Ishikawa (cell line): ENCODE measurements around the gene PDE6B.

Experiments
- CEBPB ChIP-seq: IDR thresholded peaks from 2 replicates; pipeline ENCODE4 v1.6.1; 2012
- CREB1 ChIP-seq: IDR thresholded peaks from 2 replicates; pipeline ENCODE4 v1.6.1; 2012; ENCODE audit warnings: low read depth
- EGR1 ChIP-seq: IDR thresholded peaks from 2 replicates; pipeline ENCODE4 v1.6.1; 2012
- EP300 ChIP-seq: IDR thresholded peaks from 2 replicates; pipeline ENCODE4 v1.6.1; 2012; ENCODE audit warnings: borderline replicate concordance
- FOXM1 ChIP-seq: IDR thresholded peaks from 2 replicates; pipeline ENCODE4 v1.6.1; 2012; ENCODE audit warnings: low read depth, borderline replicate concordance
- MAX ChIP-seq: IDR thresholded peaks from 2 replicates; pipeline ENCODE4 v1.6.1; 2012
- NFIC ChIP-seq: IDR thresholded peaks from 2 replicates; pipeline ENCODE4 v1.6.1; 2012
- RAD21 ChIP-seq: IDR thresholded peaks from 2 replicates; pipeline ENCODE4 v1.6.1; 2012; ENCODE audit warnings: low read depth
- REST ChIP-seq: IDR thresholded peaks from 2 replicates; pipeline ENCODE4 v1.6.1; 2012; ENCODE audit warnings: low read depth, mild to moderate bottlenecking
- TAF1 ChIP-seq: IDR thresholded peaks from 2 replicates; pipeline ENCODE4 v1.6.1; 2012; ENCODE audit warnings: low read depth, mild to moderate bottlenecking
- TCF12 ChIP-seq: IDR thresholded peaks from 2 replicates; pipeline ENCODE4 v1.6.1; 2012; ENCODE audit warnings: low read depth
- TEAD4 ChIP-seq: IDR thresholded peaks from 2 replicates; pipeline ENCODE4 v1.6.1; 2012
- USF1 ChIP-seq: IDR thresholded peaks from 2 replicates; pipeline ENCODE4 v1.6.1; 2012
- YY1 ChIP-seq: IDR thresholded peaks from 2 replicates; pipeline ENCODE4 v1.6.1; 2012; ENCODE audit warnings: low read depth
- ZBTB7A ChIP-seq: IDR thresholded peaks from 2 replicates; pipeline ENCODE4 v1.6.1; 2012; ENCODE audit warnings: low read depth

Gene PDE6B

GRCh38 chr4:617644-618641 is 7.4 kb upstream of the PDE6B start:
- TF ChIP-seq EP300 = peak; percentile 54; the same call in 1 of the 2 replicates
- peak; percentile 77; the same call in 1 of the 2 replicates for TF ChIP-seq TCF12
- 0 out of 2 replicates have a peak, but pooled peaks have one; percentile 40 for TF ChIP-seq NFIC
- peak; percentile 49; the same call in 1 of the 2 replicates for TF ChIP-seq MAX
- peak; percentile 45 for TF ChIP-seq USF1
- TF ChIP-seq TEAD4 = peak; percentile 94
- no peak for TF ChIP-seq CREB1
- no peak for TF ChIP-seq FOXM1

GRCh38 chr4:620201-620600 is 5.2 kb upstream of the PDE6B start:
- TF ChIP-seq EP300 (no peak), EGR1 (no peak), MAX (no peak), TEAD4 (no peak), CREB1 (no peak), YY1 (no peak), USF1 (no peak), RAD21 (no peak), NFIC (no peak), TCF12 (no peak), CEBPB (no peak), REST (no peak), TAF1 (no peak), ZBTB7A (no peak), FOXM1 (no peak)

- no peak for TF ChIP-seq TEAD4
Measured at GRCh38 chr4:620851-621261, 4.5 kb upstream of the PDE6B start.

- TF ChIP-seq TCF12 = no peak
- no peak for TF ChIP-seq USF1
- no peak for TF ChIP-seq CREB1
- TF ChIP-seq TAF1 = no peak
- TF ChIP-seq CEBPB = no peak
- no peak for TF ChIP-seq REST
- no peak for TF ChIP-seq TEAD4
- no peak for TF ChIP-seq ZBTB7A
- no peak for TF ChIP-seq FOXM1
- no peak for TF ChIP-seq YY1
- TF ChIP-seq EP300 = no peak
Measured at GRCh38 chr4:621296-622070, 3.9 kb upstream of the PDE6B start.
